HG03066 (cell line): ENCODE results near the gene IL10RB.

Experiments
- ATAC-seq: cut with Tn5 transposase; IDR thresholded peaks from one replicate; pipeline ENCODE4 v1.9.1; 2021; ENCODE audit warnings: low read depth; ENCODE audit not compliant: unreplicated experiment

Gene IL10RB

DNA sequence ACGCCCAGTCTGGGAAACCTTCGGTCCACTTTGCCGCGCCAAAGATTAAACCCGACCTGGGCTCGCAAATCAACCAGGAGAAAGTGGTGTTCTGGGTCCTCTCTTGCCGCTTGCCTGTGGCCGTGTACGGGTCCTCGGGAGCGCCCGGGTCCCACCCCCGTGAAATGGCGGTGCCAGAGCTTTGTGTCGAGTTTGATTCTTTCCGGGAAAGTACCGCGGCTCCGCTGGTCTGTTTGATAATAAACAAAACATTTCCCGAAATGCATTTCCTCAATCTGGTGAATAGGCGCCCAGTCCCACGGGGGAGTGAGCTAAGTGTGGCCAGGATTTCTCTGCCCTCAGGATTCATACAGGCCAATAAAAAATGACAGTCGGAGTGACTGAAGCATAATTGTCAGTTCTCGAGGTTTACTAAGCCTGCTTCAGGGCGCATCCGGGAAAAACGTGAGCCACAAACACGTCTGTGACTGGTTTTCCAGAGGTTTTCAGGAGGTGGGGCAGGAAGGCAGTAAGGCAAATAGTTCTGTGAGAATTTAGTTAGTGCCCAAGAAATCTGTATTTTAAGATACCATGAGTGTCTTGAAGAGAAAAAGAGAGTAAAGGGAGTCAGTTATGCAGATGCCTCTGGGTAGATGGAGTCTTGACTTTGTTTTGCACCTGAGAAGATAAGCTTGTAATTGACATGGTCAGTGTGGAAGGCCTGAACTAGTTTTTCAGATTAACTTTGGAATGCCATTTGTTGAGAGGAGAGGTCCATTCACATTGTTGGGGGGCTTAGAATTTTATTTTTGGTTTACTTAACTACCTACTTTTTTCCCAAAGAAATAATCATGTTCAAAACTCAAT is 59.3 kb downstream of the IL10RB start:
- ATAC-seq, result peak; percentile 39

GRCh38 chr21:33327326-33327725 is 61.2 kb downstream of the IL10RB start:
- ATAC-seq, result no peak

DNA sequence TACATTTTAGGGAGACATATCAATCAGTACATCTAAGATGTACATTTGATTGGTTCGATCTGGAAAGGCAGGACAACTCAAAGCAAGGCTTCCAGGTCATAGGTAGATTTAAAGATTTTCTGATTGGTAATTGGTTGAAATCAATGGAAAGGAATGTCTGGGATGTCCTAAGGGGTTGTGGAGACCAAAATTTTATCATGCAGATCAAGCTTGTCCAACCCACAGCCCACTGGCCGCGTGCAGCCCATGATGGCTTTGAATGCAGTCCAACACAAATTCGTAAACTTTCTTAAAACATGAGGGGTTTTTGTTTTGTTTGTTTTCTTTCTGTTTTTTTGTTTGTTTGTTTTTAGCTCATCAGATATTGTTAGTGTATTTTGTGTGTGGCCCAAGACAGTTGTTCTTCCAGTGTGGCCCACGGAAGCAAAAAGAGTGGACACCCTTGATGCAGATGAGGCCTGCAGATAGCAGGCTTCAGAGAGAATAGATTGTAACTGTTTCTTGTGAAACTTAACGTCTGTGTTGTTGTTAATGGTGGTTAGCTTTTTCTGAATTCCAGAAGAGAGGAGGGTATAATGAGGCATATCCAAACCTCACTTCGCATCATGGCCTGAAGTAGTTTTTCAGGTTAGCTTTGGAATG is 61.7 kb downstream of the IL10RB start:
- no peak for ATAC-seq

- ATAC-seq, result no peak
Measured at GRCh38 chr21:33330726-33331125, 64.6 kb downstream of the IL10RB start.

DNA sequence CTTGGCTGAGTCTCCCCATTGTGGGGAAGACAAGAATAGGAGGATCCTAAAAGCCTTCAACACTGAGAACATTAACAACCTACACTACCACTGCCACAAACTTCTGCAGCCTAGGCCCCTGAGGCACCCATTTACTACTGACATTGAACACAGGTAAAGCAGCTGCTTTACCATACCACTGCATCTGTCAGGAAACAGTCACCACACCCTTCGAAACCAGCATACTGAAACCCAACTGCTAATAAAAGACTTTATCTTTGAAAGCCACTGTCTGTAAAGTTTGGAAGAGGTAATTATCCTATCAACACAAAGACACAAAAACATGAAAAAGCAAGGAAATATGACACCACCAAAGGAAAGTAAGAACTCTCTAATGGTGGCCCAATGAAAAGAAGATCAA is 66.0 kb downstream of the IL10RB start:
- ATAC-seq, result peak; percentile 54

DNA sequence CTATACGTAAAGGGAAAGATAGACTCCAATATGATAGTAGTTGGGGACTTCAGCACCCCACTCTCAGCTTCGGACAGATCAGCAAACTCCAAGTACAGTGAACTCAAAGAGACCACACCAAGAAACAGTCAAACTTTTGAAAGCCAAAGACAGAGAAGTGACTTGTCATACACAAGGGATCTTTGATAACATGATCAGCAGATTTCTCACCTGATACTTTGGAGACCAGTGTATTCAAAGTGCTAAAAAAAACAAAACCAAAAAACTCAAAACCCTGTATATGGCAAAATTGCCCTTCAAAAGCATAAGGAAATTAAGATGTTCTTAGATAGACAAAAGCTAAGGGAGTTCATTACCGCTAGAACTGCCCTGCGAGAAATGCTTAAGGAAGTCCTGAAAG is 68.0 kb downstream of the IL10RB start:
- ATAC-seq, result no peak

GRCh38 chr21:33334824-33335223 is 68.7 kb downstream of the IL10RB start:
- ATAC-seq, result no peak

DNA sequence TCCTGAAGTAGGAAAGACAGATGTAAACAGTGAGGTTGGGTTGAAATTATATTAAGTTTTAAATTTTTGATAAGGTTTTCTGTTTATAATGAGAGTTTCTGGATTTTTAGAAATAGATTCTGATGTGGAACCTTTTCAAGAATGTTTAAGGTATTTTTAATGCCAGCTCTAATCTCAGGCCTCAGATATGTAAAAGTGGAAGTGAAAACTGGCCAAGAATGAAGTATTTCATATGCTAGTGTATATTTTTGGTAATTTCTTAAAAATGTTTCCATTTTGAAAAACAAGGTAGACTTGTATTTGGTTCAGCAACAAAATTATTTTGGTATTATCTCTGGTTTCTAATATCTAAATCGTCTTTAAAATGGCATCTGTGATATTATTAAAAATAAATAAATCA is 73.0 kb downstream of the IL10RB start:
- no peak for ATAC-seq

DNA sequence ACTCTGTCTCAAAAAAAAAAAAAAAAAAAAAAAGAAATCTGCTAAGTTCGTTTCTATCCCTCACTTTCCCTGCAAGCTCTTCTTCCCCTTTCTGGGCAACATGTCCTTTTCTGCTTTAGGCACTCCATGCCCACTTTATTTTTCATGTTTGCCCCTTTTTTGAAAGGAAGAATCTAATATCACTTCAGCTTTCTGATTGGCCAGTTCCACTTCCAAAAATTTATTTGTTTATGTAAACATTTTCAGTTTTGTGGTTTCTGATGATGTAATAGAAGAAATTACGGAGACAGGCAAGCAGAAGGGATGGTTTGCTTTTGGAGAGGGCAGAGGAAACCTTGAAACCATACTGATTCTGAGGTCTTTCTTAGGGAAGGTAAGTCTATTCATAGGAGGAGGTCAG is 73.8 kb downstream of the IL10RB start:
- ATAC-seq, result no peak

DNA sequence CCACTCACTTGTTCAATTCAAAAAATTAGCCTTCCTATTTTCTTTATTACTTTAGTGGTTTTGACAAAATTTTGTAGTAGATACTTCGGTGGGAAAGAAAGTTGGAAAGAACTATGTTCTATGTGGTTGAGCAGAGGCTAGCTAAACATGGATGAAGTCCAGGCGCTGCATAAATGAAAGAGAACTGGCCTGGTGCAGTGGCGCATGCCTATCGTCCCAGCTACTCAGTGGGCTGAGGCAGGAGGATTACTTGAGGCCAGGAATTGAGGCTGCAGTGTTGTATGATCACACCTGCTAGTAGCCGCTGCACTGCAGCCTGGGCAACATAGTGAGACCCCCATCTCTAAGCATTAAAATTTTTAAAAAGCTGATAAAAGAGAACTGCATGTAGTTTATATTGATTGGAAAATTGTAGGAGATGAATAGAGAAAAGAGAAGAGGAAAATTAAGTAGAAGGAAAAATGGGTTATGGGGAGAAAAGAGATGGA is 79.6 kb downstream of the IL10RB start:
- ATAC-seq, result no peak
